B cell (primary cell): ENCODE results near the gene UBA1. TPM values are rescaled to one million over a fixed set of nuclear protein-coding genes. Genes with fewer than 3 reads are reported as not detected.

ENCODE experiments used
- ATAC-seq: fragments of 200-7000 bp; cut with Tn5 transposase; one replicate; pipeline ENCODE4 v1.10.0; 2021; ENCODE audit warnings: low read depth, mild to moderate bottlenecking, moderate number of reproducible peaks, moderate library complexity
- CTCF ChIA-PET: fragments of 350-600 bp; sonication (Branson Sonifier 250); formaldehyde crosslinking; loops from one replicate; lab custom pipeline; 2021; ENCODE audit warnings: antibody characterized with exemption, inconsistent platforms; lab: Charles Lee
- POLR2A ChIA-PET: fragments of 350-600 bp; sonication (Branson Sonifier 250); formaldehyde crosslinking; loops from one replicate; lab custom pipeline; 2021; ENCODE audit warnings: antibody characterized with exemption; lab: Charles Lee
- DNase-seq: peaks from one replicate; pipeline ENCODE4 v3.0.0; 2013
- H2AFZ ChIP-seq: 2 replicates; pipeline ENCODE4 v1.6.1; 2012; ENCODE audit warnings: mild to moderate bottlenecking, low read depth, low read length; ENCODE audit not compliant: insufficient read depth, poor library complexity, severe bottlenecking
- H3K27ac ChIP-seq, 2 donors: 1 replicate in 1 of 2; 2 replicates in 1 of 2; pipeline ENCODE4 v1.5.1; 2012 to 2013; ENCODE audit warnings: low read length in 2 of 2, mild to moderate bottlenecking in 2 of 2, moderate library complexity in 1 of 2
- H3K27me3 ChIP-seq, 4 experiments: fragments of 200-600 bp in 1 of 4; sonication (generic) in 1 of 4; replicated peaks in 1 of 4; 1 replicate in 2 of 4; 2 replicates in 2 of 4; pipeline versions ENCODE4 v1.6.1 to v1.7.0; 2013 to 2016; ENCODE audit warnings: low read length in 3 of 4, mild to moderate bottlenecking in 2 of 4, mixed read lengths in 1 of 4, moderate library complexity in 1 of 4; ENCODE audit not compliant: insufficient read depth in 4 of 4, control insufficient read depth in 3 of 4; ENCODE audit errors: control extremely low read depth in 1 of 4
- H3K36me3 ChIP-seq, 2 experiments: replicated peaks in 1 of 2; 1 replicate in 1 of 2; 2 replicates in 1 of 2; pipeline versions ENCODE4 v1.6.1 to v1.7.1; 2013; ENCODE audit warnings: low read length in 1 of 2; ENCODE audit not compliant: insufficient read depth in 2 of 2, control insufficient read depth in 1 of 2; ENCODE audit errors: control extremely low read depth in 1 of 2, extremely low read depth in 1 of 2
- H3K4me1 ChIP-seq, 2 donors: fragments of 200-600 bp in 1 of 2; sonication (generic) in 1 of 2; 1 replicate in 1 of 2; 2 replicates in 1 of 2; pipeline versions ENCODE4 v1.5.1 to v1.6.1; 2013 to 2017; ENCODE audit warnings: low read length in 2 of 2; ENCODE audit not compliant: control insufficient read depth in 2 of 2, insufficient read depth in 2 of 2
- H3K4me2 ChIP-seq: replicated peaks from 2 replicates; pipeline ENCODE3; 2012; ENCODE audit warnings: mild to moderate bottlenecking, low read depth, low read length; ENCODE audit not compliant: poor library complexity, severe bottlenecking
- H3K4me3 ChIP-seq, 5 experiments: fragments of 200-600 bp in 1 of 5; sonication (generic) in 1 of 5; 1 replicate in 3 of 5; 2 replicates in 2 of 5; pipeline versions ENCODE4 v1.5.1 to v1.7.0; 2011 to 2016; ENCODE audit warnings: low read length in 4 of 5, mild to moderate bottlenecking in 4 of 5, low read depth in 2 of 5, control low read depth in 1 of 5, moderate library complexity in 1 of 5; ENCODE audit not compliant: insufficient read depth in 1 of 5; ENCODE audit errors: control extremely low read depth in 1 of 5, extremely low read depth in 1 of 5
- H3K79me2 ChIP-seq: fragments of 200-600 bp; sonication (generic); one replicate; pipeline ENCODE4 v1.6.0; 2016; ENCODE audit warnings: low read length; ENCODE audit not compliant: control insufficient read depth, insufficient read depth
- H3K9ac ChIP-seq: fragments of 200-600 bp; sonication (generic); 2 replicates; pipeline ENCODE4 v1.6.1; 2017; ENCODE audit warnings: mild to moderate bottlenecking, low read length, moderate library complexity
- H3K9me3 ChIP-seq, 3 donors: one replicate each; pipeline versions ENCODE4 v1.6.1 to v1.7.1; 2013; ENCODE audit warnings: low read length in 2 of 3; ENCODE audit not compliant: control insufficient read depth in 2 of 3, insufficient read depth in 1 of 3; ENCODE audit errors: control extremely low read depth in 1 of 3
- H4K20me1 ChIP-seq: 2 replicates; pipeline ENCODE4 v1.6.0; 2012; ENCODE audit warnings: mild to moderate bottlenecking, low read length; ENCODE audit not compliant: insufficient read depth, control insufficient read depth, poor library complexity, severe bottlenecking
- H3K27ac Mint-ChIP-seq: one replicate; pipeline ENCODE4 v1.8.0; 2021; ENCODE audit warnings: mixed read lengths
- H3K27me3 Mint-ChIP-seq: one replicate; pipeline ENCODE4 v1.8.0; 2021; ENCODE audit warnings: mixed read lengths
- H3K4me1 Mint-ChIP-seq: one replicate; pipeline ENCODE4 v1.8.0; 2021; ENCODE audit warnings: mixed read lengths
- H3K4me3 Mint-ChIP-seq: one replicate; pipeline ENCODE4 v1.8.0; 2021; ENCODE audit warnings: mixed read lengths
- H3K9me3 Mint-ChIP-seq: one replicate; pipeline ENCODE4 v1.8.0; 2022; ENCODE audit warnings: mixed read lengths; ENCODE audit not compliant: insufficient read depth
- CTCF ChIP-seq: fragments of 200-600 bp; IDR thresholded peaks from one replicate; pipeline ENCODE4 v1.8.0; 2022; ENCODE audit warnings: antibody characterized with exemption, mild to moderate bottlenecking
- EZH2 ChIP-seq: IDR thresholded peaks from 2 replicates; pipeline ENCODE4 v1.6.1; 2012; ENCODE audit warnings: borderline replicate concordance, low read depth, mild to moderate bottlenecking, moderate library complexity, low read length; ENCODE audit not compliant: insufficient read depth, poor library complexity, severe bottlenecking
- WGBS: methylation state at CpG from one replicate; pipeline ENCODE4 v1.1.5; 2013; ENCODE audit warnings: missing lambda C conversion rate; ENCODE audit not compliant: insufficient coverage; 5-methylcytosine and 5-hydroxymethylcytosine counted together
- intact Hi-C: fragments of 100-400 bp; cut with micrococcal nuclease; formaldehyde crosslinking; loops from one replicate; pipeline ENCODE4 v1.10.0; 2022
- polyA plus RNA-seq: library from polyadenylated mRNA; depleted of rRNA; stranded (reverse); fragments of >200 nt; gene quantifications from 2 replicates; pipeline ENCODE4 v1.2.3, GENCODE V29; 2012
- total RNA-seq, 2 donors: library from RNA; stranded (reverse); fragments of 120-200 nt in 1 of 2; gene quantifications; 1 replicate in 1 of 2; 2 replicates in 1 of 2; pipeline versions ENCODE4 v1.2.3 to v1.2.4, GENCODE V29; 2013 to 2022

The UBA1 gene
- total and polyA plus RNA-seq, 2 donors (not counting 1 experiment from before 2014, with no cell fraction given), result 166 to 211 TPM

- H3K27me3 Mint-ChIP-seq, result no peaks in the 10 kb centered on the region
- peaks cover 38% of the 10 kb centered on the region for H3K4me1 Mint-ChIP-seq
- intact Hi-C loops, result no loop called here
- DNase-seq (no peak), ATAC-seq (no peak)
- H3K4me3 ChIP-seq, result no peak overlapping the region
- no peaks in the 10 kb centered on the region for H3K27me3 ChIP-seq
- TF ChIP-seq EZH2 (no peak), CTCF (no peak)
- H3K36me3 ChIP-seq, result peaks cover 0 to 60% of the 10 kb centered on the region in 2 experiments
- no peak overlapping the region for H3K4me3 Mint-ChIP-seq
- no peak overlapping the region for H3K27ac ChIP-seq
- H3K9me3 ChIP-seq, result no peaks in the 10 kb centered on the region
- peaks cover 34 to 37% of the 10 kb centered on the region in 2 donors for H3K4me1 ChIP-seq
- H3K27ac Mint-ChIP-seq, result no peak overlapping the region
- no peak overlapping the region for H2AFZ ChIP-seq
- H3K9ac ChIP-seq, result no peak overlapping the region
- H4K20me1 ChIP-seq, result peaks cover 58% of the 10 kb centered on the region
- no peaks in the 10 kb centered on the region for H3K9me3 Mint-ChIP-seq
- CTCF ChIA-PET, result no interaction called here
- 100% methylated on average over 1 of the region's 15 CpGs for WGBS
- H3K79me2 ChIP-seq, result peaks cover 67% of the 10 kb centered on the region
- H3K4me2 ChIP-seq, result no peak overlapping the region
- POLR2A ChIA-PET, result no interaction called here
Measured at GRCh38 chrX:47198687-47199080, 5.1 kb downstream of the UBA1 start.

DNA sequence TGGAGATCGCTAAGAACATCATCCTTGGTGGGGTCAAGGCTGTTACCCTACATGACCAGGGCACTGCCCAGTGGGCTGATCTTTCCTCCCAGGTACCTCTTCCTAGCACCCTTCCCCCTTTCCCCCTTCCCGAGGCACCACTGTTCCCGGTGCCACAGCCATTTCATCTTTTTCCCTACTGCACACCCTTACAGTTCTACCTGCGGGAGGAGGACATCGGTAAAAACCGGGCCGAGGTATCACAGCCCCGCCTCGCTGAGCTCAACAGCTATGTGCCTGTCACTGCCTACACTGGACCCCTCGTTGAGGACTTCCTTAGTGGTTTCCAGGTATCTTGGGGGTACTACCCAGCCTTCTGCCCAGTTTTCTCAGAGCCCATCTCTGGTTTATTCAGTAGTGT lies 5.7 kb downstream of the UBA1 start:
- H3K27me3 Mint-ChIP-seq, result no peaks in the 10 kb centered on the region
- Histone ChIP-seq H4K20me1 (peaks cover 58% of the 10 kb centered on the region), H3K36me3 (peaks cover 0 to 62% of the 10 kb centered on the region in 2 experiments), H3K4me1 (peaks cover 33 to 35% of the 10 kb centered on the region in 2 donors), H3K9ac (no peak overlapping the region), H2AFZ (no peak overlapping the region), H3K79me2 (peaks cover 61% of the 10 kb centered on the region), H3K27me3 (no peaks in the 10 kb centered on the region), H3K27ac (no peak overlapping the region), H3K9me3 (no peaks in the 10 kb centered on the region), H3K4me3 (no peak overlapping the region), H3K4me2 (no peak overlapping the region)
- intact Hi-C loops, result no loop called here
- no peak overlapping the region for H3K4me3 Mint-ChIP-seq
- H3K9me3 Mint-ChIP-seq, result no peaks in the 10 kb centered on the region
- CTCF ChIA-PET, result no interaction called here
- DNase-seq, result no peak
- WGBS, result 100% methylated on average over 1 of the region's 10 CpGs
- H3K4me1 Mint-ChIP-seq, result peaks cover 36% of the 10 kb centered on the region
- no peak for ATAC-seq
- no peak overlapping the region for H3K27ac Mint-ChIP-seq
- TF ChIP-seq CTCF (no peak), EZH2 (no peak)
- POLR2A ChIA-PET, result no interaction called here
